ENCODE results near the gene FAIM2. TPM values are rescaled to one million over a fixed set of nuclear protein-coding genes. Genes with fewer than 3 reads are reported as not detected.

Gene FAIM2
- total and polyA plus RNA-seq, 9 of the 15 experiments (the other 6 are each of a cell fraction or from before 2014, with no cell fraction given) = 0.01 to 0.10 TPM; not detected in 7

DNA sequence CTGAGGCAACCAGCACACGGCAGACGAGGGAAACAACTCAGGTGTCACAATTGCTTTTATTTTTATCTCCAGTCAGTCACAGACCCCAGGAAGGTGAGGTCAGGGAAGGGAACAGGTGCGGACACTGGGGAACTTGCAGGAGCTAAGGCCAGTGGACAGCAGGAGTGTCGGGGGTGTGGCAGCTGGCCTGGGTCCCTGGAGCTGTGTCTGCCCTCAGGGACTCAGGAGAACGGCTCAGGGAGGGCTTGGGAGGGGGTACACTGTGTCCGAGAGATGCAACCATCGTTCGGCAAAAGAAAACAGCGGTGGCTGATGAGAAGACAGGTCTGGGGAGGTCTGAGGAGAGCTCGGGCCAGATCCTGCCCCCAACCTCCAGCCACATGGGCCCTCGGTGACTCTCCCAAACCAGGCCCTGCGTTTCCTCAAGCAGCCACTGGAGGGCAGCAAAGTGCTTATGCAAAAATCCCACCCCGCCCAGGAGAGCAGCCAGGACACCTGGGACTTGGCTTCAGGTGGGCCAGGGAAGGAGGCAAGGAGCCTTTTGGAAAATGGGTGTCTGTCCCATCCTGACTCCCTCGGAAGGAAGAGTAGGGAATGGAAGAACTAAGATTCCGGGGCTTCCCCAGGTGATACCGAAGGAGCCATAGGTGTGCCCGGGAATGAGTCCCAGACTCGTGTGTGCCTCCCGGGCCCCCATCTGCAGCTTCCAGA, 36.7 kb downstream of the FAIM2 start (continued):
- TF ChIP-seq NR2C2 (CRISPR knock-in tag; IDR thresholded peaks at IDR 0.05) (no peak), NR2C2 (tag; IDR thresholded peaks at IDR 0.05) (no peak), CXXC5 (CRISPR knock-in tag; IDR thresholded peaks at IDR 0.05) (no peak), SIN3A (IDR thresholded peaks at IDR 0.05; ENCODE audit: borderline replicate concordance in 2 of 2, control insufficient read depth in 1 of 2, low read depth in 2 of 2, low read length in 2 of 2) (no peak), MTA3 (IDR thresholded peaks at IDR 0.05; ENCODE audit: borderline replicate concordance) (peak; percentile 49; the same call in 1 of the 2 replicates), SMC3 (conservative IDR thresholded peaks at IDR 0.05; ENCODE audit: insufficient read depth, low read depth, low read length) (peak; percentile 73), ZNF23 (CRISPR knock-in tag; IDR thresholded peaks at IDR 0.05) (no peak), ARID1B (IDR thresholded peaks at IDR 0.05) (no peak), ZNF431 (CRISPR knock-in tag; IDR thresholded peaks at IDR 0.05) (0 out of 2 replicates have a peak, but pooled peaks have one; percentile 27)
- TF ChIP-seq, protein P1, sequence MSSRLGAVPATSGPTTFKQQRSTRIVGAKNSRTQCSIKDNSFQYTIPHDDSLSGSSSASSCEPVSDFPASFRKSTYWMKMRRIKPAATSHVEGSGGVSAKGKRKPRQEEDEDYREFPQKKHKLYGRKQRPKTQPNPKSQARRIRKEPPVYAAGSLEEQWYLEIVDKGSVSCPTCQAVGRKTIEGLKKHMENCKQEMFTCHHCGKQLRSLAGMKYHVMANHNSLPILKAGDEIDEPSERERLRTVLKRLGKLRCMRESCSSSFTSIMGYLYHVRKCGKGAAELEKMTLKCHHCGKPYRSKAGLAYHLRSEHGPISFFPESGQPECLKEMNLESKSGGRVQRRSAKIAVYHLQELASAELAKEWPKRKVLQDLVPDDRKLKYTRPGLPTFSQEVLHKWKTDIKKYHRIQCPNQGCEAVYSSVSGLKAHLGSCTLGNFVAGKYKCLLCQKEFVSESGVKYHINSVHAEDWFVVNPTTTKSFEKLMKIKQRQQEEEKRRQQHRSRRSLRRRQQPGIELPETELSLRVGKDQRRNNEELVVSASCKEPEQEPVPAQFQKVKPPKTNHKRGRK (tag; IDR thresholded peaks at IDR 0.05) = no peak
